Measurements from ENCODE around the gene RBM34. TPM values are rescaled to one million over a fixed set of nuclear protein-coding genes. Genes with fewer than 3 reads are reported as not detected.
A peak's percentile ranks its signal among the peaks of the same experiment; 100 is the strongest.

Gene RBM34
- total RNA-seq, 2 donors from 2014 or later, result 127 to 128 TPM

DNA sequence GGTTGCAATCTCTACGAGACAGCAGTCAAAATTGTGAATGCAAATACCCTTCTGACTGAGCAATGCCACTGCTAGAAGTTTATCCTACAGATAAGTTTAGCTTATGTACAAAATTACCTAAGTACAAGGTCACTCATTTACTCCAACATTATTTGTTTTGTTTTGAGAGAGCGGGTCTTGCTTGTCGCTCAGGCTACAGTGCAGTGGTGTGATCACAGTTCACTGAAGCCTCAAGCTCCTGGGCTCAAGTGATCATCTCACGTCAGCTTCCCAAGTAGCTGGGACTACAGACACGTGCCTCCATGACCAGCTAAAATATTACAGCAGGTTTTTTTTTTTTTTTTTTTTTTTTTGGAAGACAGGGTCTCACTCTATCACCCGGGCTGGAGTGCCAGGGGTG lies 15.4 kb downstream of the RBM34 start:
- Mint-ChIP-seq H3K27me3 (ENCODE audit: low read depth) (no peaks in the 10 kb centered on the region), H3K27ac (no peak overlapping the region), H3K9me3 (no peaks in the 10 kb centered on the region), H3K4me1 (ENCODE audit: low read depth) (peaks cover 35% of the 10 kb centered on the region), H3K4me3 (no peak overlapping the region), H3K36me3 (ENCODE audit: insufficient read depth in 2 of 2) (peaks cover 11 to 32% of the 10 kb centered on the region in 2 donors)
- no peak for ATAC-seq (replicated peaks in 1 of 2)
- DNase-seq, result no peak

DNA sequence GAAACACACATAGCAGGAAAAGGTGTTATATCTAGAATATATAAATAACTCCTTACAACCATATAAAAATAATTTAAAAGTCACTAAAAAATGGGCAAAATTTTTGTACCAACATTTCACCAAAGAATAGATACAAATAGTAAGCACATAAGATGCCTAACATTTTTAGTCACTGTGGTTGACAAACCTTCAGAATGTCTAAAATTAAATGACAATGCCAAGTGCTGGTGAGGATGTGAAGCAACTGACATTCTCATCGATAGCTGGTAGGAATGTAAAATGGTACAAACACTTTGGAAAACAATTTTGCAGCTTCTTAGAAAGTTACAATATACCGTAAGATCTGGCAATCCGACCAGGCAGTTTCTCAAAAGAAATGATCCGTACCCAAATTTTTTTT lies 18.1 kb downstream of the RBM34 start:
- peaks cover 10 to 24% of the 10 kb centered on the region in 2 donors for H3K36me3 Mint-ChIP-seq (ENCODE audit: insufficient read depth in 2 of 2)
- H3K9me3 Mint-ChIP-seq, result no peaks in the 10 kb centered on the region
- no peaks in the 10 kb centered on the region for H3K27me3 Mint-ChIP-seq (ENCODE audit: low read depth)
- peaks cover 45% of the 10 kb centered on the region for H3K4me1 Mint-ChIP-seq (ENCODE audit: low read depth)
- no peak for DNase-seq
- ATAC-seq (replicated peaks in 1 of 2), result no peak
- H3K4me3 Mint-ChIP-seq, result no peak overlapping the region
- no peak overlapping the region for H3K27ac Mint-ChIP-seq

GRCh38 chr1:235139315-235139714 lies 21.7 kb downstream of the RBM34 start:
- peak overlapping the region; percentile 27 for H3K27ac Mint-ChIP-seq

GRCh38 chr1:235138821-235139220 lies 22.2 kb downstream of the RBM34 start:
- Mint-ChIP-seq H3K27me3 (ENCODE audit: low read depth) (no peaks in the 10 kb centered on the region), H3K27ac (peak overlapping the region; percentile 27), H3K4me1 (ENCODE audit: low read depth) (peaks cover 22% of the 10 kb centered on the region), H3K36me3 (ENCODE audit: insufficient read depth in 2 of 2) (peaks cover 11 to 38% of the 10 kb centered on the region in 2 donors), H3K9me3 (no peaks in the 10 kb centered on the region), H3K4me3 (peak overlapping the region in 1 of 2 donors; percentile 1)
- peak; percentile 21 to 38 for DNase-seq
- ATAC-seq (replicated peaks in 1 of 2), result peak; percentile 80 to 87

More at GRCh38 chr1:235139315-235139714, 21.7 kb downstream of the RBM34 start:
- ATAC-seq (replicated peaks in 1 of 2), result peak in 1 of 2 donors; percentile 9
- H3K9me3 Mint-ChIP-seq, result no peaks in the 10 kb centered on the region
- no peak for DNase-seq
- peaks cover 11 to 38% of the 10 kb centered on the region in 2 donors for H3K36me3 Mint-ChIP-seq (ENCODE audit: insufficient read depth in 2 of 2)
- no peaks in the 10 kb centered on the region for H3K27me3 Mint-ChIP-seq (ENCODE audit: low read depth)
- peak overlapping the region in 1 of 2 donors; percentile 1 for H3K4me3 Mint-ChIP-seq
- H3K4me1 Mint-ChIP-seq (ENCODE audit: low read depth), result peaks cover 22% of the 10 kb centered on the region

DNA sequence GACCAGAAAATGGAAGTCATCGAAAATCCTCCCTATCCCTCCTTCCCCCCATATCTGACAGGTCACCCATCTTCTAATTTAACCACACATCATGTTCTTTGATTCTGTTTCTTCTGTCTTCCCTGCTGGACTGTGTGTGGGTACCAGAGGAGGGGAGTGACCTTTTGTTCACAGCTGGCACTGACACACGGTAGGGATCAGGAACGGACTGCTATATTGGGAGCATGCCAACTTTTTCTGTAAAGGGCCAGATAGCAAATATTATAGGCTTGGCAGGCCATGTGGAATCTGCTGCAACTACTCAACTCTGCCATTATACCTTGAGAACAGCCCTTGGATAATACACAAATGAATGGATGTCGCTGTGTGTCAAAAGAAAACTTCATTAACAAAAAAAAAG lies 24.9 kb downstream of the RBM34 start:
- DNase-seq (no peak), ATAC-seq (replicated peaks in 1 of 2) (no peak)
- no peak overlapping the region for H3K27ac Mint-ChIP-seq
- no peaks in the 10 kb centered on the region for H3K27me3 Mint-ChIP-seq (ENCODE audit: low read depth)
- peaks cover 7 to 31% of the 10 kb centered on the region in 2 donors for H3K36me3 Mint-ChIP-seq (ENCODE audit: insufficient read depth in 2 of 2)
- no peak overlapping the region for H3K4me3 Mint-ChIP-seq
- H3K9me3 Mint-ChIP-seq, result no peaks in the 10 kb centered on the region
- peaks cover 34% of the 10 kb centered on the region for H3K4me1 Mint-ChIP-seq (ENCODE audit: low read depth)

DNA sequence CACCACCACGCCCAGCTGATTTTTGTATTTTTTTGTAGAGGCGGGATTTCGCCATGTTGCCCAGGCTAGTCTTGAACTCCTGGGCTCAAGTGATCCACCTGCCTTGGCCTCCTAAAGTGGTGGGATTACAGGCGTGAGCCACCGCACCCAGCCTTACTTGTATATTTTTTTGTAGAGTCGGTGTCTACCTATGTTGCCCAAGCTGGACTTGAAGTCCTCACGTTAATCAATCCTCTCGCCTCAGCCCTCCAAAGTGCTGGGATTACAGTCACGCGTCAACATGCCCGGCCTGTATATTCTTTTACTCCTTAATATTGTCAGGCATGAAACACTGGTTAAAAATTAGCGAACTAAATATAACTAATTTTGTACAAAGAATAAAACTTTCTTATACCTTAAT lies 26.9 kb downstream of the RBM34 start:
- H3K4me1 Mint-ChIP-seq (ENCODE audit: low read depth), result peaks cover 32% of the 10 kb centered on the region
- H3K27ac Mint-ChIP-seq, result no peak overlapping the region
- peaks cover 6 to 31% of the 10 kb centered on the region in 2 donors for H3K36me3 Mint-ChIP-seq (ENCODE audit: insufficient read depth in 2 of 2)
- ATAC-seq (replicated peaks in 1 of 2), result no peak
- no peaks in the 10 kb centered on the region for H3K27me3 Mint-ChIP-seq (ENCODE audit: low read depth)
- no peaks in the 10 kb centered on the region for H3K9me3 Mint-ChIP-seq
- no peak overlapping the region for H3K4me3 Mint-ChIP-seq
- DNase-seq, result no peak

GRCh38 chr1:235133086-235133485 lies 28.0 kb downstream of the RBM34 start:
- H3K4me1 Mint-ChIP-seq (ENCODE audit: low read depth), result peaks cover 30% of the 10 kb centered on the region
- no peak for DNase-seq
- H3K27ac Mint-ChIP-seq, result peak overlapping the region; percentile 69
- H3K4me3 Mint-ChIP-seq, result no peak overlapping the region
- no peaks in the 10 kb centered on the region for H3K27me3 Mint-ChIP-seq (ENCODE audit: low read depth)
- H3K36me3 Mint-ChIP-seq (ENCODE audit: insufficient read depth in 2 of 2), result peaks cover 9 to 33% of the 10 kb centered on the region in 2 donors
- no peak for ATAC-seq (replicated peaks in 1 of 2)
- no peaks in the 10 kb centered on the region for H3K9me3 Mint-ChIP-seq

DNA sequence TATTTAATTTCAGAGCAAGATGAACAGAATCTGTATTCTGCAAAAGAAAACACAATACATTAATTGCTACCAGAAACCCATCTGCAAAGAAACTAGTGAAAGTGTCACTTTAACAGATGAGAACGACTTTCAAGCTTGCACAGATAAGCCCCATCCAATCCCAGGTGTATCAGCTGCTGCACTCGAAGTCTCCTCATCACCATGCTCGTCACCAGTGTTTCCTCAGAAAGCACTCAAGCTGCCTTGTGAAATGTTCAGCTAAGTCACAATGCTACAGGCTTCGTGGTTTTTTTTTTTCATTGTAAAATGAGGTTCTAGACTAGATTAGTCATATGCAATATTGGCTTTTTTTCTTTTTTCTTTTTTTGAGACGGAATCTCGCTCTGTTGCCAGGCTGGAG lies 29.1 kb downstream of the RBM34 start:
- no peaks in the 10 kb centered on the region for H3K9me3 Mint-ChIP-seq
- no peak for ATAC-seq (replicated peaks in 1 of 2)
- H3K27me3 Mint-ChIP-seq (ENCODE audit: low read depth), result no peaks in the 10 kb centered on the region
- DNase-seq, result peak in 1 of 2 donors; percentile 28
- H3K4me1 Mint-ChIP-seq (ENCODE audit: low read depth), result peaks cover 39% of the 10 kb centered on the region
- peaks cover 10 to 29% of the 10 kb centered on the region in 2 donors for H3K36me3 Mint-ChIP-seq (ENCODE audit: insufficient read depth in 2 of 2)
- peak overlapping the region; percentile 70 for H3K27ac Mint-ChIP-seq
- no peak overlapping the region for H3K4me3 Mint-ChIP-seq

DNA sequence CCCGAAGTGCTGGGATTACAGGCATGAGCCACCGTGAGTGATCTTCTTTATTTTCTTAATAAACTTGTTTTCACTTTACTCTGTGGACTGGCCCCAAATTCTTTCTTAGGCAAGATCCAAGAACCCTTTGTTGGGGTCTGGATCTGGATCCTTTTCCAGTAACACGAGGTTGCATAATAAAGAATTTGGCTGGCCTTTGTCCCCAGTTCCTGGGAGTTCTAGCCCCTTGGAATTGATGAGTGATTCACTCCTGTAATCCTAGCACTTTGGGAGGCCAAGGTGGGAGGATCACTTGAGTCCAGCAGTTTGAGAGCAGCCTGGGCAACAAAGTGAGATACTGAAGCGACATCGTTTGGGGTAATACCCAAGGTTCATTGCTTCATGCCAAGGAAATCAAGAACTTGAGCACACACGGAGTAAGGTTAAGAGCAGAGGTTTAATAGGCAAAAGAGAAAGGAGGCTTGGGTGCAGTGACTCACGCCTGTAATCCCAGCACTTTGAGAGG lies 30.2 kb downstream of the RBM34 start:
- no peaks in the 10 kb centered on the region for H3K9me3 Mint-ChIP-seq

GRCh38 chr1:235129774-235130570 lies 31.1 kb downstream of the RBM34 start:
- Mint-ChIP-seq H3K27me3 (ENCODE audit: low read depth) (no peaks in the 10 kb centered on the region), H3K36me3 (ENCODE audit: insufficient read depth in 2 of 2) (peaks cover 10 to 24% of the 10 kb centered on the region in 2 donors), H3K27ac (no peak overlapping the region), H3K9me3 (no peaks in the 10 kb centered on the region), H3K4me3 (peak overlapping the region; percentile 27 to 100), H3K4me1 (ENCODE audit: low read depth) (peaks cover 55% of the 10 kb centered on the region)
- ATAC-seq (replicated peaks in 1 of 2) (no peak), DNase-seq (no peak)

More for the DNA sequence above, 30.2 kb downstream of the RBM34 start:
- Mint-ChIP-seq H3K27ac (no peak overlapping the region), H3K36me3 (ENCODE audit: insufficient read depth in 2 of 2) (peaks cover 10 to 24% of the 10 kb centered on the region in 2 donors), H3K27me3 (ENCODE audit: low read depth) (no peaks in the 10 kb centered on the region), H3K4me1 (ENCODE audit: low read depth) (peaks cover 46% of the 10 kb centered on the region), H3K4me3 (no peak overlapping the region)
- DNase-seq (no peak), ATAC-seq (replicated peaks in 1 of 2) (no peak)

- Mint-ChIP-seq H3K27me3 (ENCODE audit: low read depth) (no peaks in the 10 kb centered on the region), H3K36me3 (ENCODE audit: insufficient read depth in 2 of 2) (peaks cover 10 to 25% of the 10 kb centered on the region in 2 donors), H3K9me3 (no peaks in the 10 kb centered on the region), H3K27ac (peak within 1 kb of the TSS; percentile 98), H3K4me1 (ENCODE audit: low read depth) (peaks cover 68% of the 10 kb centered on the region), H3K4me3 (peak within 1 kb of the TSS; percentile 99 to 100)
- ATAC-seq (replicated peaks in 1 of 2), result peak; percentile 95
- peak; percentile 94 to 95 for DNase-seq
These were observed 32.4 kb downstream of the RBM34 start, which contains the start of gene TOMM20 for GRCh38 chr1:235128456-235129328. TSS of gene TOMM20 (minus strand) at chr1:235128837. CDS start at chr1:235128715, 122 bp downstream.

DNA sequence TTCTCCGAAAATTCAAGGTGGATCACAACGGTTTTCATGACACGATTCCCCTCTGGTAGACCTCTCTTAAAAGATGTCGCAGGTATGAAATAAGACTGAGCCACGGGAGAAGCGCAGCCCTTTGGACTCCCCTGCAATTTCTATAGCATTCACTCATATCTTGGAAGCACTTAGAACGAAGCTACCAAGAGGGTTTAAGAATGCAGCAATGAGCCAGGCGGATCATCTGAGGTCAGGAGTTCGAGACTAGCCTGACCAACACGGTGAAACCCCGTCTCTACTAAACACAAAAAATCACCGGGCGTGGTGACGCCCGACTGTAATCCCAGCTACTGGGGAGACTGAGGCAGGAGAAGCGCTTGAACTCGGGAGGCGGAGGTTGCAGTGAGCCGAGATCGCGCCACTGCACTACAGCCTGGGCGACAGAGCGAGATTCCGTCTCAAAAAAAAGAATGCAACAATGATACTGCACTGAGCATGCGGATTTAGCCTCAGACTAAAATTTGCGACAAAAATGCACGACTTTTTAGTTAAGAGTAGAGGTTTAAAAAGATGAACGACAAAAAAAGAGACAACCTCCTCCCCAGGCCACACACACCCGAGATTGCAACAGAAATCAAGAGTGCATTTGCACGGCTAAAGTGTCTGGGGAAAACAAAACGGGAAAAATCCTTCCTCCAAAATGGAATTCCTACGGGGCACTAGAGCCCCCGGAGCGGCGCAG lies 33.2 kb downstream of the RBM34 start:
- DNase-seq, result peak; percentile 23 to 29
- H3K9me3 Mint-ChIP-seq, result no peaks in the 10 kb centered on the region
- no peak for ATAC-seq (replicated peaks in 1 of 2)
- H3K4me3 Mint-ChIP-seq, result peak overlapping the region; percentile 99 to 100
- H3K27me3 Mint-ChIP-seq (ENCODE audit: low read depth), result no peaks in the 10 kb centered on the region
- H3K36me3 Mint-ChIP-seq (ENCODE audit: insufficient read depth in 2 of 2), result peaks cover 10 to 25% of the 10 kb centered on the region in 2 donors
- peak overlapping the region; percentile 98 for H3K27ac Mint-ChIP-seq
- H3K4me1 Mint-ChIP-seq (ENCODE audit: low read depth), result peaks cover 75% of the 10 kb centered on the region

Measured in activated T-cell treated with anti-CD3 and anti-CD28 coated beads, Interleukin-2, amount 50 U/mL, for 72 hours (primary cell).